ENCODE measurements around the gene NPC1. TPM values are rescaled to one million over a fixed set of nuclear protein-coding genes. Genes with fewer than 3 reads are reported as not detected.
A peak's percentile ranks its signal among the peaks of the same experiment; 100 is the strongest.

Gene NPC1
- polyA plus RNA-seq, 3 donors, result 7.5 to 17.9 (median 17.7) TPM

- 76% methylated on average over 5 of the region's 7 CpGs for WGBS (ENCODE audit: insufficient coverage)
- no peaks in the 10 kb centered on the region for H3K27me3 ChIP-seq (ENCODE audit: control insufficient read depth in 2 of 2, insufficient read depth in 2 of 2, low read length in 2 of 2)
- H3K4me1 Mint-ChIP-seq, result peaks cover 24% of the 10 kb centered on the region
- H3K36me3 ChIP-seq (replicated peaks in 1 of 2; ENCODE audit: control insufficient read depth in 1 of 2, insufficient read depth in 2 of 2, low read length in 2 of 2), result peaks cover 82 to 98% of the 10 kb centered on the region in 2 donors
- no peaks in the 10 kb centered on the region for H3K9me3 Mint-ChIP-seq
- H3K9ac ChIP-seq (ENCODE audit: insufficient read depth, low read length, poor library complexity, severe bottlenecking), result no peak overlapping the region
- DNase-seq, result peak; percentile 36 to 51 (median 46)
- H2AFZ ChIP-seq (ENCODE audit: insufficient read depth, low read depth, low read length, poor library complexity, severe bottlenecking), result no peak overlapping the region
- H3K4me3 Mint-ChIP-seq, result no peak overlapping the region
- peaks cover 41% of the 10 kb centered on the region for H4K20me1 ChIP-seq (ENCODE audit: insufficient read depth, low read length)
- H3K27ac Mint-ChIP-seq, result peak overlapping the region; percentile 66 to 85 (median 80)
- TF ChIP-seq, protein P1, sequence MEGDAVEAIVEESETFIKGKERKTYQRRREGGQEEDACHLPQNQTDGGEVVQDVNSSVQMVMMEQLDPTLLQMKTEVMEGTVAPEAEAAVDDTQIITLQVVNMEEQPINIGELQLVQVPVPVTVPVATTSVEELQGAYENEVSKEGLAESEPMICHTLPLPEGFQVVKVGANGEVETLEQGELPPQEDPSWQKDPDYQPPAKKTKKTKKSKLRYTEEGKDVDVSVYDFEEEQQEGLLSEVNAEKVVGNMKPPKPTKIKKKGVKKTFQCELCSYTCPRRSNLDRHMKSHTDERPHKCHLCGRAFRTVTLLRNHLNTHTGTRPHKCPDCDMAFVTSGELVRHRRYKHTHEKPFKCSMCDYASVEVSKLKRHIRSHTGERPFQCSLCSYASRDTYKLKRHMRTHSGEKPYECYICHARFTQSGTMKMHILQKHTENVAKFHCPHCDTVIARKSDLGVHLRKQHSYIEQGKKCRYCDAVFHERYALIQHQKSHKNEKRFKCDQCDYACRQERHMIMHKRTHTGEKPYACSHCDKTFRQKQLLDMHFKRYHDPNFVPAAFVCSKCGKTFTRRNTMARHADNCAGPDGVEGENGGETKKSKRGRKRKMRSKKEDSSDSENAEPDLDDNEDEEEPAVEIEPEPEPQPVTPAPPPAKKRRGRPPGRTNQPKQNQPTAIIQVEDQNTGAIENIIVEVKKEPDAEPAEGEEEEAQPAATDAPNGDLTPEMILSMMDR (IDR thresholded peaks at IDR 0.05), result no peak
- H3K27ac ChIP-seq (ENCODE audit: low read depth in 1 of 2, low read length in 2 of 2), result peak overlapping the region in 1 of 2 donors; percentile 72
- peaks cover 88 to 92% of the 10 kb centered on the region in 2 donors for H3K36me3 Mint-ChIP-seq
- H3K4me2 ChIP-seq (replicated peaks; ENCODE audit: extremely low read depth, low read length, poor library complexity, severe bottlenecking), result no peak overlapping the region
- H3K4me1 ChIP-seq (ENCODE audit: control insufficient read depth in 1 of 2, insufficient read depth in 2 of 2, low read length in 2 of 2), result peaks cover 25 to 26% of the 10 kb centered on the region in 2 donors
- no peak overlapping the region for H3K4me3 ChIP-seq (replicated peaks in 1 of 3; ENCODE audit: low read depth in 2 of 3, low read length in 3 of 3)
- intact Hi-C loops (cut with micrococcal nuclease), result no loop called here
- peaks cover 0 to 1% (median 0%) of the 10 kb centered on the region in 3 donors for H3K27me3 Mint-ChIP-seq (ENCODE audit: low read depth in 3 of 3)
- no peaks in the 10 kb centered on the region for H3K9me3 ChIP-seq (replicated peaks in 1 of 2; ENCODE audit: control insufficient read depth in 1 of 2, insufficient read depth in 1 of 2, low read length in 2 of 2)
- H3K79me2 ChIP-seq (ENCODE audit: insufficient read depth, low read length), result no peaks in the 10 kb centered on the region
These were observed 56.1 kb downstream of the NPC1 start for GRCh38 chr18:23530195-23530594.

GRCh38 chr18:23529604-23530003 is 56.7 kb downstream of the NPC1 start:
- DNase-seq, result peak; percentile 30 to 76 (median 48)
- no peak overlapping the region for H3K9ac ChIP-seq (ENCODE audit: insufficient read depth, low read length, poor library complexity, severe bottlenecking)
- H3K27me3 ChIP-seq (ENCODE audit: control insufficient read depth in 2 of 2, insufficient read depth in 2 of 2, low read length in 2 of 2), result no peaks in the 10 kb centered on the region
- H3K4me3 ChIP-seq (replicated peaks in 1 of 3; ENCODE audit: low read depth in 2 of 3, low read length in 3 of 3), result no peak overlapping the region
- Mint-ChIP-seq H3K4me1 (peaks cover 24% of the 10 kb centered on the region), H3K4me3 (no peak overlapping the region), H3K27ac (peak overlapping the region; percentile 66 to 85 (median 80)), H3K9me3 (no peaks in the 10 kb centered on the region), H3K36me3 (peaks cover 83 to 89% of the 10 kb centered on the region in 2 donors), H3K27me3 (ENCODE audit: low read depth in 3 of 3) (peaks cover 0 to 1% (median 0%) of the 10 kb centered on the region in 3 donors)
- H3K9me3 ChIP-seq (replicated peaks in 1 of 2; ENCODE audit: control insufficient read depth in 1 of 2, insufficient read depth in 1 of 2, low read length in 2 of 2), result no peaks in the 10 kb centered on the region
- H4K20me1 ChIP-seq (ENCODE audit: insufficient read depth, low read length), result peaks cover 40% of the 10 kb centered on the region
- peaks cover 25 to 26% of the 10 kb centered on the region in 2 donors for H3K4me1 ChIP-seq (ENCODE audit: control insufficient read depth in 1 of 2, insufficient read depth in 2 of 2, low read length in 2 of 2)
- peak overlapping the region in 1 of 2 donors; percentile 72 for H3K27ac ChIP-seq (ENCODE audit: low read depth in 1 of 2, low read length in 2 of 2)
- TF ChIP-seq, protein P1 (IDR thresholded peaks at IDR 0.05), result no peak
- no peaks in the 10 kb centered on the region for H3K79me2 ChIP-seq (ENCODE audit: insufficient read depth, low read length)
- H3K36me3 ChIP-seq (replicated peaks in 1 of 2; ENCODE audit: control insufficient read depth in 1 of 2, insufficient read depth in 2 of 2, low read length in 2 of 2), result peaks cover 77 to 95% of the 10 kb centered on the region in 2 donors
- intact Hi-C loops (cut with micrococcal nuclease), result no loop called here
- WGBS (ENCODE audit: insufficient coverage), result 85% methylated on average over 3 of the region's 3 CpGs
- H2AFZ ChIP-seq (ENCODE audit: insufficient read depth, low read depth, low read length, poor library complexity, severe bottlenecking), result no peak overlapping the region
- H3K4me2 ChIP-seq (replicated peaks; ENCODE audit: extremely low read depth, low read length, poor library complexity, severe bottlenecking), result no peak overlapping the region

All from CD14-positive monocyte (primary cell).